Measurements from ENCODE around the gene PARVG.

The PARVG gene

DNA sequence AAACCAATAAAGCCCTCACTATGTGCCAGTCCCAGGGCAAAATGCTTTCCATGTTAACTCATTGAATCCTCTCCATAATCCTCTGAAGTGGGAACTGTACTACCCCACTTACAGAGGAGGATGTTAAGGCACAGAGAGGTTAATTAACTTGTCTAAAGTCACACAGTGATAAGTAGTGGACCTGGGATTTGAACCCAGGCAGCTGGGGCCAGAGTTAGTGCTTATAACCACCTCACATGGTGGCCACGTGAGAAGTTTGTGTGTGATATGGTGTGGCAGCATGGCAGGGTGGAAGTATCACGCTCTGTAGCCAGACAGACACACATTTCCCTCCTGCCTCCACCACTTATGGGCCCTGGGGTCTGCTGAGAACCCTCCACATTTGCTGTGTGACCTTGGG lies 16.5 kb downstream of the PARVG start:
- no peak for DNase-seq

DNA sequence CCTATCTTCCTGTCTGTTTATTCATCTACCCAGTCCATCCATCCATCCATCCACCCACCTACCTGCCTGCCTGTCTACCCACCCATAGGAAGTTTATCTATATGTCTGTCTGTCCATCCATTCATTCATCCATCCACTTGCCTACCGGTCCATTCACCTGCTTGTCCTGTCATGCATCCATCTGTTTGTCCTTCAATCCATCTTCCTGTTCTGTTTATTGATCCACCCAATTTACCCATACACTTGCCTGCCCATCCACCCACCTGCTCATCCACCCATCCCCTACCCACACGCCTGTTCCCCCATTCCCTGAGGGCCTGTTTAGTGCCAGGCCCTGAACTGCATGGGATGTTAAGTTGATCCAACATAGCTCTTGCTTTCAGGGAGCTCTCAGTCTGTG lies 18.4 kb downstream of the PARVG start:
- no peak for DNase-seq

DNA sequence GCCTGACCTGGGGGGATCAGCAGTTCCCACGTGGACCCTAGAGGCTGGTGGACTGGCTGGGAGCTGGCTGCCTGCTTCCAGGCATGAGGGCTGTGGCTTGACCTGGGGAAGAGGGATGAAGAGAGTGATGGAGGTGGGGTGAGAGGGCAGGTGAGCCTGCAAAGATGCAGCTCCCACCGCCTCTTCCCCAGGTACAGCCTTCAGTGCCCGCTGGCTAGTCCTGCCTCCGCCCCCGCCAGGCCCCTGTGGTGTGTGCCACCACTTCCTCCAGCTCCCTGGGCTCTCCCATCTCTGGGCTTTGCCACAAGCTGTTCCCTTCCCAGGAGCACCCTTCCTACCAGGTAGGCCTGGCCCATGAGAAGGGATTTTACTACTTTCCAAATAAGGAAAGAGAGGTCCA lies 19.1 kb downstream of the PARVG start:
- DNase-seq, result no peak

DNA sequence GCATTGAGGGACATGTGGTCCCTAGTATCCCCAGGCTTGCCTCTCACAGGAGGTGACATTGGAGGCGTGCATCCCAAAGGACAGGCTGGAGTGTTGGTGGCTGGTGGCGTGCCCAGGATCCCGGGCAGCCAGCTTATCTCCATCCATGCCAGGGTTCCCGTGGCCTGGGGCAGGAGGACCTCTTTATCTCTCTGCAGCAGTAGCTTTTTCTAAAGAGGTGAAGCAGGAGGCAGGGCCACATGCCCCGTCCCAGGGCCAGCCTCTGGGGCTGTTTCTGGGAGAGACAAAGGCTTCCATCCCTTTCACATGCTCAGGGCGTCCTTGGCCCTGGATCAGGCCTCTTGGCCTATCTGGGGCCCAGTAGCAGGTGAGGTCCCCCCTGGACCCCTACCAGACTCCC lies 19.7 kb downstream of the PARVG start:
- DNase-seq, result no peak

DNA sequence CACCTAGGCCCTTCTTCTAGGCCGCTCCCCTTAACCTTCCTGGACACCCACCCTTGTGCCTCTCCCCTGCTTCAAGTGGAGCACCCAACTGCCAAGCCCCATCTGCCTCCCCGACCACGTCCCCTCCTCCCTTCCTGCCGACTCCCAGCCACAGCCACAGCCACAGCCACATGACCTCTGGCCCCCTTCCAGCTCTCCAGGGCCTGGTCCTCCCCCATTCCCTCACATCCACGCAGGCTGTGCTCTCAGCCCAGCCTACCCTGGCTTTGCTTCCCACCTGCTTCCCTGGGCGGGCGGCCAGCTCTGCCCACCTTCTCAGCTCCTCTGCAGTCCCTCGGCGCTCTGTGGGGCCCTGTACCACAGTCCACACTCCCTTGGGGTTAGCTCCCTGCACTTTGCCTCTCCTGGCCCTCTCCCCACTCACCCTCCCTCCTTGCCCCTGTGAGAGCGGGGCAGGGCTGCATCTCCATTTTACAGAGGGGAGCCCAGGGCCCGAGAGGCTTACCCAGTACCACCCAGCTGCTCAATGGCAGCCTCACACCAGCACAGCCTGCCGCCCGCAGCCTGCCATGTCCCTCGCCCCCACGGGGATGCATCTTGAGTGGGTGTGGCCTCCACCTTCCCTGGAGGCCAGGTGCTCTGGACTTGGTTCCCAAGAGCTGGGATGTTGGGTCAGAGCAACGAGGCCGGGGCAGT lies 20.3 kb downstream of the PARVG start:
- no peak for DNase-seq

DNA sequence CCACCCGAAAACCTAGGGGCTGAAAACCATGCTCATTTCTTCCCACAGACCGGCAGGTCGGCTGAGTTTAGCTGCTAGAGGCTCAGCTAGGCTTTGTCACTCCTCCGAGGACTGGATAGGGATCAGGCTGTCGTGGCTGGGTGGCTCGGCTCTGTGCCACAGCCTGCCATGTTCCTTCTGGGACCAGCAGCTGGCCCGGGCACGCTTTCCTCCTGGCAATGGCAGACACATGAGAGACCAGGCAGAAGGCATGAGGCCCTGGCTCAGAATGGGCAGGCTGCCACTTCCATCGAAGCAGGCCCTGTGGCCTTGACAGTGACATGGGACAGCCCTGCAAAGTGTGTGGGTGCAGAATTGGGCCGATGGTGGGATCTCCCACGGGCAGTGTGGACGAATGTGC lies 20.9 kb downstream of the PARVG start:
- DNase-seq, result no peak

DNA sequence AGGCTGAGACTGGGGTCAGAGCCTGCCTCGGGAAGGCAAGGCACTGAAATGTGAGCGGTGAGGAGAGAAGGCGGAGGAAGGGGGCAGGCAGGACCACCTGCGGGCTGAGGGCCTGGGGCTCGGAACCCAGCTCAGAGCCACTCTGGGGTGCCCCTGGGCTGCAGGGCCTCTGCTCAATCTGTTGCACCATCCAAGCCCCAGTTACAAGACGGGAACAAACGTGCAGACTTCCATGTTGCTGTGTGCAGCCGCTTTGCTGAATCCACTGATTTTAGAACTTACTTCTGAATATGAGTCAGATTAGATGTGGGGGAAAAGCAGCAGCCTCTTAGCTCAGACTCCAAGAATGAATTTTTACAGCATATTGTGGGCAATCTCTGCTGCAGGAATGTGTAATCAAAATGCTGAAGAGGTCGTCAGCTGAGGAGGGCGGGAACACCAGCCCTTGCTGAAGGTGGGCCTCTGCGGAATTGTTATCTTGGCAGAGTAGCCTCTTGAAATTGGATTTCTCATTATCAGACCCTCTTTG lies 21.6 kb downstream of the PARVG start:
- no peak for DNase-seq

DNA sequence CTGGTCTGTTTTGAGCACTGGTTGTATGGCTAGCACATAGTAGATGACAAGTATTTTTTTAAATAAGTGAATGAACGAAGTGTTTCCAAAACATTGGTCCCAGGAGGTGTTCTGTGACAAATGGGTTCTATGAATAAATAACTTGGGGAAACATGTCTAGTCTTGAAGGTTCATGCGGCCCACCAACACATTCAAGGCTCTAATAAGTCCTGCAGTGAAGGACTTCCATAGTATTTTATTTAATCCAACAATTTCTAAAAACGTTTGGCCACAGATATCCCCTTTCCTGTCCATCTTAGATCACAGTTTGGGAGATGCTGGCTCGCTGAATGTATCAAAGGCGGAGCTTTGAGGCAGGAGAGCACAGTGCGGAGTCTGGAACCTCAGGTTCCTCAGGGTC lies 22.5 kb downstream of the PARVG start:
- no peak for DNase-seq

DNA sequence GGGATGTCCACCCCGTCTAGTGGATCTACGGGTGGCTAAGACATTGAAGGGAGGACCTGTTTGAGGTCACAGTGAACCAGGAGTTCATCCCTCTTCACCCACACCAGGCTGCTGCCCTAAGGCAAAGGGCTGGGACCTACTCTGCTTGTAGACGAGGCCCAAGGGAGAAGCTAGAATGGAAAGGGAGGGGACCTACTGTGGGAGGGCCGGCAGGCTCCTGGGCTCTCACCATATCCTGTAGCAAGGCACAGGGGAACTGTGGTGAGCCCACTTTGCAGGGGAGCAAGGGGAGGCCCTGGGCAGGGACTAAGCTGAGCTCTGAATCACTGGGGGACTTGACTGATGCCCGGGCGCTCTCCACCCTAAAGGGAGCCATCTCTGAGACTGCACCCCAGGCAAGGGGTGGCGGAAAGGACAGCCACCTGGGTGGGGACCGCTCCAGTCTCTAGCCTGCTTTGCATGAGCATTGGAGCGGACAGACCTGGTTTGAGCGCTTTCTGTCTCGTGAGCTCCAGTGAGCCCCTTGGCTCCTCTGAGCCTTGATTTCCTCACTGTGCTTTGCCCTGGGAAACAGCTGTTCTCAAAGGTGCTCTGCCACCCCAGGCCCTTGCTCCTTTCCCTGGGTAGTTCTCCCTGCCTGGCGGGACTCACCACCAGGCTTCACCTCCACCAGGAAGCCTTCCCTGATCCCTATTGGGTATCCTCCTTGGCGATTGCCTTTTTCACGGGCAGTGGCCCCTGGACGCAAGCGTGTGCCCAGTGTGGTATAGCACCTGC lies 24.2 kb downstream of the PARVG start:
- DNase-seq, result no peak

DNA sequence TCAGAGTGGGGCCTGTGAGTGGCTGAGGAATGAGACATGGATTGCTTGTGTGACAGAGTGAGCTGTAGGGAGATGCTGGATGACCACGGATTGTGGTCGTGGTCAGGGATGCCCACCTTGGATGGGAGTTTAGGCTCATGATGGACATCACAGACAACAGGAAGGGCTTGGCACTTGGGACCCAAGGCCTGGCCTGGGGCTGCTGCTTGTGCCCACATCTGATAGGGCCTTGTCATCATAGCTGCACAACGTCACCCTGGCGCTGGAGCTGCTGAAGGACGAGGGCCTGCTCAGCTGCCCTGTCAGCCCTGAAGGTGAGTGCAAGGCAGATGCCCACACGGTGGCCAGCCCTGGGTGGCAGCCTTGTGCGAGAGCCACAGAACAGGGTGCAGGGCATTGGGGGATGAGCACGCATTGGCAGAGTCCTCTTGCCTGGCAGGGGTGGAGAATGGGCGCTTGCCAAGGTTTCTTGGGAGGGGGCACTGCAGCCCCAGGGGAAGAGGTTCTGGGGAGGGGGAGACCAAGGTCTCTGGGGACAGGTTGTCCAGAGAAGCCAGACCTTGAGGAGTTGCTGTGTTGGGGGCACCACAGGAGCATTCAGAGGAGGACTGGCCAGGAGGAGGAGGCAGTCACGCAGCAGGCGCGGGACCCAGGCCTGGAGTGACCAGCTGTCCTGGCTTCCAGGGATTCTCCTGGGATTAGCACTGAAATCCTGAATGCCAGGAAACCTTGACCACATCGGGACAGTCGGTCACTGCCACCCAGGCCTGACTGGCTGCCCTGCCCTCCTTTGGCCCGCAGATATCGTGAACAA lies 25.0 kb downstream of the PARVG start:
- no peak for DNase-seq

DNA sequence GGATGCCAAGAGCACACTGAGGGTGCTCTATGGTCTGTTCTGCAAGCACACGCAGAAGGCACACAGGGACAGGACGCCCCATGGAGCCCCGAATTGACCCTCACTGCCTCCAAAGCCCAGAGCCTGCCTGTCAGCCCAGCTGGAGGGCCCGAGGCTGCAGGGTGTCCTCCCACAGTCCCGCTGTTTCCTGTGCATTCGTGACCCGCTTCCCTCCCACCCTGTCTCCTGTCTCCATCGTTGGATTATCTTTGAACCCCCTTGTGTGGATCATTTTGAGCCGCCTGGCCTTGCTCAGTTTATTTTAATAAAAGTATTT lies 25.6 kb downstream of the PARVG start:
- DNase-seq, result no peak

DNA sequence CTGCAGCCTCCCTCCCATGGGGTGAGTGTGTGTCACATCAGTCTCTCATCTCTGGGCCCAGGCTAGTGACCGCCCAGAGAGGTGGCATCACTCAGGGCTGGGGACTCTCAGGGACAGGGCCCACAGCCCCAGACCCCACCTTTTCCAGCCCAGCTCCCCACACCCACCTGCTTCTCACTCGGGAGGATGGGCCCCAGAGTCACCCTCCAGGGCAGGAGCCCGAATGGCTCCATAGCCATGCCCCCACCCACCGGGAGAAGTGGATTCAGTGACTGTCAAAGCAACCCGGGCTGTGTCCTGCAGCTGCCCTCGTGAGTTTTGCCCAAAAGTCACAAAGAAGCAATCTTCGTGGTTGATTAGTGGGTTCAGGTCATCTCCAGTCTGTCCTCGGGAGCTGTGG lies 26.0 kb downstream of the PARVG start:
- no peak for DNase-seq

DNA sequence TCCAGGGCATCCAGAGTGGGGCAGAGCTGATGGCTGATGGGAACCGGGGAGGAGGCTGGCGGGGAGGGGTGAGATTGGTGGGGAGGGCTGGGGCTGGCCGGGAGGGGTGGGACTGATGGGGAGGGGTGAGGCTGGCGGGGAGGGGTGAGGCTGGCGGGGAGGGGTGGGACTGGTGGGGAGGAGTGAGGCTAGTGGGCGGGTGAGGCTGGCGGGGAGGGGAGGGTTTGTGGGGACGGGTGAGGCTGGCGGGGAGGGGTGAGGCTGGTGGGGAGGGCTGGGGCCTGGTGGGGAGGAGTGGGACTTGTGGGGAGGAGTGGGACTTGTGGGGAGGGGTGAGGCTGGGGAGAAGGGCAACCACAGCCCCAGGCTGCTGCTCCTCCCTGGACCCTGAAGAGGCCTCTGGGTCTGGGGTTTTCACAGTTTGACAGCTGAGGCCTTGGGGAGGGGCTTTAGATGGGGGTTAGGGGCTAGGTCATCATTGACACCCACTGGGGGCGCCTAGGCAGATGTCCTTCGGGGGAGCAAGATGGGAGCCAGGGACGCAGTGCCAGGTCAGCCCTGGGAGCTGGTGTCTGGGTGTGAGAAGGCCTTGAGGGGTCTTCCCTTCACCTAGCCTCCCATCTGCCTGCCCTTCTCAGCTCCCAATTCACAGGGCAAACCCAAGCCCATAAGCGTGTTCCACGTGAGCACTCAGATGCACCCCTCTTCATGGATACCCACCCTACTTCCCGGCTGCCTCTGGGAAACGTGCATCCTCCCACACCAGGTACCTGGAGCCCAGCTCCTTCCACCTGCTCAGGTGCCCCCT lies 26.7 kb downstream of the PARVG start:
- DNase-seq, result no peak

DNA sequence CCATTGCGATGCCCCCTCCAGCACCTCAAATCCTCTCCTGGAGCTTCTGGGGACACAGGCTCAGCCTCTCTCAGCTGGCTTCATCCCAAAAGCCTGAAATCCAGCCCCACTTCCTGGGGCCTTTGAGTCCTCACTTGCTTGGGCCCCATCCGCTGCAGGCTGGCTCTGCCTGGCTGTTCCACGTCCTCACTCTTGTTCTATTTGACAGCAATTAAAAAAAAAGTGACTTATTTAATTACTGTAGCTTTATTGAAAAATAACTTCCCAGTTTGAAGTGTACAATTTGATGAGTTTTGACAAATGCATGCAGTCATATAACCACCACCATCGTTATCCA lies 27.2 kb downstream of the PARVG start:
- DNase-seq, result no peak

DNA sequence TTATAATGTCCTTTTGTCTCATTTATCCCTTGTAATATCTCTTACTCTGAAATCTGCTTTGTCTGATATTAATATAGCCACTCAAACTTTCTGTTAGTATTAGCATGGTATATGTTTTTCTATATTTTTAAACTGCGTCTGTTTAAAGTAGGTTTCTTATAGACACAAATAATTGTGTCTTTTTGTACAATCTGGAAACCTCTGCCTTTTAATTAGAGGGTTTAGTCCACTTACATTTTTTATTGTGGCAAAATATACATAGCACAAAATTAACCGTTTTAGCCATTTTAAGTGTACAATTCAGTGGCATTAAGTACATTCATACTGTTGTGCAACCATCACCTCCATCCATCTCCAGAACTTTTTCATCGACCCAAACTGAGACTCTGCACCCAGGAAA lies 28.6 kb downstream of the PARVG start:
- no peak for DNase-seq

DNA sequence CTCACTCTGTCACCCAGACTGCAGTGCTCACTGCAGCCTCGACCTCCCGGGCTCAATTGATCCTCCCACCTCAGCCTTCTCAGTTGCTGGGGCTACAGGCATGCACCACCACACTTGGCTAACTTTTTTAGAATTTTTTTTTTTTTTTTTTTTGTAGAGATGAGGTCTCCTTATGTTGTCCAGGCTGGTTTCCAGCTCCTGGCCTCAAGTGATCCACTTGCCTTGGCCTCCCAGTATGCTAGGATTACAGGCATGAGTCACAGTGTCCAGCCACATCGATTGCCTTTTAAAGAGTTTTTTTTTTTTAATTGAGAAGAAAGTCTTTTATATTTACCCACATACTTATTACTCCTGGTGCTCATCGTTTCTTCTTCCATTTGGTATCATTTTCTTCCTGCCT lies 30.0 kb downstream of the PARVG start:
- no peak for DNase-seq

DNA sequence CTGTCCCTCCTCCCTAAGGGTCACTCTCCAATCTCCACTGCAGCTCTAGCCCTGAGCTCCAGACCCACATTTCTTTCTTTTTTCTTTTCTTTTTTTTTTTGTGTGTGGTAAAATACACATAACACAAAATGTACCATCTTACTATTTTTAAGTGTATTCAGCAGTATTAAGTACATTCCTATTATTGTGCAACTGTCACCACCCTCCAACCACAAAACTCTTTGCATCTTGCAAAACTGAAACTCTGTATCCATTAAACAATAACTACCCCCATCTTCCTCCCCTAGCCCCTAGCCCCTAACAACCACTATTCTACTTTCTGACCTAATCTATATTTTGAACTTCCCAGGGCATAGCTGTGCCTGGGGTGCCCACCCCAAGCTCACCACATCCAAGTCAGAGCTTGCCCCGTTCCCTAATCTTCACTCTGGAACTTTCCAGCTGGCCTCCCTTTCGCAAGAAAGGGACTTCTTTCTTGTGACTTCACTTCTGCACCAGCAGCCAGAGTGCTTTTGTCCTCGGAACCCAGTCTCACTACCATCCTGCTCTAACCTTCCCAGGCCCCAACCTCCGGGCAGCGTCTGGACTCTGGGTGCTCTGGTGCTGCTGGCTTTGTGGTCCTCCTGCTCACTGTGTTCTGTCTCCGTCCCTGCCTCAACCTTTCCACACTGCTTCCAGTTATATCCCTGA lies 30.7 kb downstream of the PARVG start:
- DNase-seq, result no peak

DNA sequence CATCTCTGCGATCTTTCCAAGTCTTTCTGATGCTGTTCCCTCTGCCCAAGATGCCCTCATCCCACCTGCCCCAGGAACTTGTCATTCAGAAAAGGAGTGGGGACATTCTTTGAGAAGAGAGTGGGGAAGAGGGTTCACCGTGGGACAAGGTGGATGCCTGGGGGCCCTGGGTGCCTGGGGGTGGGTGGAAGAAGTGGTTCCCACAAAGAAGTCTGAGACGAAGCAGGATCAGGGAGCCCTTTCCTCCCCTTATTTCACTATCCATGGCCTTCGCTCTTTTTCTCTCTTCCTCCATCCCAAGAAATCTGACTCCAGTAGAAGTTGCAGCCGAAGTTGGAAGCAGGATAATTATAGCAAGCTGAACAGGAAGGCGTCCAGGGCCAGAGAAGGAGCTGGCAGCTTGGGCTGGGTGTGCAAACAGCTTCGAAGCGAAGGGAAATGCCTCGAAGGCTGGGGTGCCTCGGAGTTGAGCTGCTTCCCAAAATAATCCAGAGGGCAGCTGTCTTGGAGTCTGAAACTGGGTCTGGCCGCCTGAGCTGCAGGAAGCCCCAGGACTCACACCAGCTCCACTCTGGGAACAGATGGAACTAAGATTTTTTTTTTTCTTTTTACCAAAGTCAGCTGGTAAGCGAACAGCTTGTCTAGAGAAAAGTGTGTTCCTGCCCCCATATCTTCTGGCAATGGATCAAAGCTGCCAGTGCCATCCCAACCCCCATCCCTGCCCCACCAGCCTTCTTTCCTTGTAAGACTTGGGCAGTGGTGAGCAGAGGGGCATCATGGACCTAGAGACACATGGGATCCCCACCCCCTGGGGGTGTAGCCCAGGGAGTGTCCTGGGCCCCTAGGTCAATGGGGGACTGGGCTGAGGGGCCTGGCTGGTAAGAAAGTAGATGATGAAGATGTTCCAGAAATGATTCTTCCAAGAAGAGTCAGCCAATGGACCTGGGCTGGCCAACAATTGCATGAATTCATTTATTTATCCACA lies 31.5 kb downstream of the PARVG start:
- no peak for DNase-seq

DNA sequence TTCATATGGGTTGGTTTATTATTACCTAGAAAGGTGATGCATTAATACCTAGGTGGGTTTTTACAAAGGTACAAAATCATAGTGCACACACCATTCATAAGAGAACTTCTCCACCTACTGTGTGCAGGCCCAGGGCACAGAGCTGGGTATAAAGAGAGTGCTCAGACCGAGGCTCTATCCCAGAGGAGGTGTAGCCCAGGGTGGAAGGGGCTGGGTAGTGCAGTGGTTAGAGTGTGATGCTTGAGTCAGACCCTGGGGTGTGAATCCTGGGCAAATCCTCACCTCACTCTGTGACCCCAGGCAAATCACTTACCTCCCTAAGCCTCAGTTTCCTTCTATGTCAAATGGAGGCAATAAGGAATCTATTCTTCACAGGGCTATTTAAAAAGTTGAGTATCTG lies 32.2 kb downstream of the PARVG start:
- DNase-seq, result no peak

DNA sequence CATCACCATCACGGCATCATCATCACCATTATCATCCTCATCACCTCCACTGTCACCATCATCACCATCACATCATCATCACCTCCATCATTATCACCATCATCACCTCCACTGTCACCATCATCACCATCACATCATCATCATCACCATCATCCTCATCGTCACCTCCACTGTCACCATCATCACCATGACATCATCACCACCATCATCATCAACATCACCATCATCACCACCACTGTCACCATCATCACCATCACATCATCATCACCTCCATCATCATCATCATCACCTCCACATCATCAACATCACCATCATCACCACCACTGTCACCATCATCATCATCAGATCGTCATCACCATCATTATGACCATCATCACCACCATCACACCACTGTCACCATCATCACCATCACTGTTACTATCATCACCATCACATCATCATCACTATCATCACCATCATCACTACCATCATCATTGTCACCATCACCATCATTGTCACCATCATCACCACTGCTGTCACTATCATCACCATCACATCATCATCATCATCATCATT lies 32.8 kb downstream of the PARVG start:
- DNase-seq, result no peak

DNA sequence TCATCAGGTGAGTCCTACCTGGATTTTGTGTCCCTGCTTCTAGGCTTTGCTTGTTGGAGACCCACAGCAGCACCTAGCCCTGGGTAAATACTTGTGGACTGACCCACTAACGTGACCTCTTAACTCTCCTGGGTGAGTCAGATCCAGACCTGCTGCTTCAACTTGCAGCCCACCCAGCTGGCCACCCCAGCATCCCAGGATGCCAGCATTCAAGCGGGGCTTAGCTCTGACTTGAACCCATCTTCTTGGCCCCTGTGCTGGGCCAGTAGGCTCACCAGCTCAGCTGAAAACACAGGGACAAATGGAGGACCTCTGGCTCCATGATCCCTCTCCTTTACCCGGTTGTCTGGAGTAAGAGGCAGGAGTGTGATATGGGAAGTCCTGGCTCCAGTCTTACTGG lies 33.5 kb downstream of the PARVG start:
- no peak for DNase-seq

Measured in stimulated activated CD4-positive, alpha-beta T cell treated with anti-CD3 and anti-CD28 coated beads, Interleukin-4, amount 100 ng/mL, for 1 hour (primary cell).